HepG2 (cell line): ENCODE data around the gene RHBDD2. TPM values are rescaled to one million over a fixed set of nuclear protein-coding genes. Genes with fewer than 3 reads are reported as not detected.
A peak's percentile ranks its signal among the peaks of the same experiment; 100 is the strongest.

Source experiments
- ATAC-seq: fragments of 200-7000 bp; cut with Tn5 transposase; 3 replicates; pipeline ENCODE4 v1.9.1; 2020; ENCODE audit warnings: mild to moderate bottlenecking, moderate library complexity
- BruUV-seq: library from RNA; stranded (reverse); fragments of 400-500 nt; replicated peaks from 2 replicates; lab custom pipeline; 2021; lab: Mats Ljungman, UMichigan
- CTCF ChIA-PET: fragments of 300-600 bp; formaldehyde crosslinking; extraction: SDS; loops from one replicate; lab custom pipeline; 2021; ENCODE audit warnings: low total read pairs, inconsistent platforms, low intra/inter-chr PET ratio; lab: Yijun Ruan, JAX
- POLR2A ChIA-PET: fragments of 350-600 bp; sonication (Branson Sonifier 250); formaldehyde crosslinking; loops from one replicate; lab custom pipeline; 2020; ENCODE audit warnings: antibody characterized with exemption, inconsistent platforms; lab: Yijun Ruan, JAX
- DNase-seq: peaks from one replicate; pipeline ENCODE4 v3.0.0-alpha.2; 2015; ENCODE audit warnings: low spot score
- FAIRE-seq: peaks from 3 replicates; lab custom pipeline; 2011; peaks lifted over from hg19 to GRCh38; lab: Jason Lieb, UNC
- H2AFZ ChIP-seq: one replicate; pipeline ENCODE4 v1.6.1; 2011; ENCODE audit warnings: low read length, inconsistent platforms
- H3K27ac ChIP-seq: fragments of 300-600 bp; 3 replicates; pipeline ENCODE4 v1.8.0; 2011; ENCODE audit warnings: mixed run types, mild to moderate bottlenecking, mixed read lengths, low read length, inconsistent platforms; ENCODE audit not compliant: insufficient read depth; ENCODE audit errors: extremely low read length
- H3K27me3 ChIP-seq, 2 experiments: fragments of 200-600 bp in 1 of 2; 2 replicates in 1 of 2; 3 replicates in 1 of 2; pipeline versions ENCODE4 v1.6.0 to v1.8.0; 2011; ENCODE audit warnings: low read length in 2 of 2, mild to moderate bottlenecking in 2 of 2, moderate library complexity in 2 of 2, inconsistent platforms in 1 of 2; ENCODE audit not compliant: insufficient read depth in 2 of 2, control insufficient read depth in 1 of 2
- H3K36me3 ChIP-seq, 2 experiments: fragments of 200-600 bp in 1 of 2; replicated peaks in 1 of 2; 2 replicates in 1 of 2; 3 replicates in 1 of 2; pipeline versions ENCODE4 v1.5.1 to v1.8.0; 2011; ENCODE audit warnings: low read length in 2 of 2, inconsistent platforms in 1 of 2; ENCODE audit not compliant: insufficient read depth in 2 of 2, control insufficient read depth in 1 of 2
- H3K4me1 ChIP-seq: 2 replicates; pipeline ENCODE4 v1.5.1; 2012; ENCODE audit warnings: low read length, inconsistent platforms; ENCODE audit not compliant: insufficient read depth
- H3K4me2 ChIP-seq: 2 replicates; pipeline ENCODE4 v1.6.0; 2011; ENCODE audit warnings: low read depth, low read length, inconsistent platforms
- H3K4me3 ChIP-seq, 3 experiments: fragments of 200-600 bp in 1 of 3; sonication (generic), shearing (Covaris generic) in 1 of 3; replicated peaks in 1 of 3; 2 replicates each; pipeline ENCODE4 v1.5.1; 2011 to 2016; ENCODE audit warnings: low read length in 3 of 3, inconsistent platforms in 2 of 3, low read depth in 2 of 3, mild to moderate bottlenecking in 2 of 3, control low read depth in 1 of 3, mixed read lengths in 1 of 3; ENCODE audit not compliant: insufficient read depth in 1 of 3
- H3K79me2 ChIP-seq: one replicate; pipeline ENCODE4 v1.6.1; 2011; ENCODE audit warnings: low read length, inconsistent platforms; ENCODE audit not compliant: insufficient read depth
- H3K9ac ChIP-seq: 2 replicates; pipeline ENCODE4 v1.6.0; 2011; ENCODE audit warnings: mild to moderate bottlenecking, low read depth, low read length, inconsistent platforms; ENCODE audit not compliant: insufficient read depth
- H3K9me3 ChIP-seq: 2 replicates; pipeline ENCODE4 v1.5.1; 2012; ENCODE audit warnings: mild to moderate bottlenecking, low read length
- H4K20me1 ChIP-seq: 2 replicates; pipeline ENCODE4 v1.6.0; 2011; ENCODE audit warnings: inconsistent platforms, mild to moderate bottlenecking, low read length, moderate library complexity; ENCODE audit not compliant: insufficient read depth
- AGO2 ChIP-seq: fragments of 200-400 bp; formaldehyde crosslinking; optimal IDR thresholded peaks from 2 replicates; pipeline ENCODE3; 2017; ENCODE audit warnings: mild to moderate bottlenecking, low read depth, low read length, moderate library complexity
- ATF3 ChIP-seq: sonication (generic); formaldehyde crosslinking; IDR thresholded peaks from 2 replicates; pipeline ENCODE4 v1.4.0; 2020; ENCODE audit warnings: missing genetic modification reagents
- GTF3A ChIP-seq: sonication (generic); formaldehyde crosslinking; conservative IDR thresholded peaks from 2 replicates; pipeline ENCODE4 v1.4.0; 2020; ENCODE audit warnings: mild to moderate bottlenecking, missing genetic modification reagents
- KLF6 ChIP-seq: IDR thresholded peaks from 2 replicates; pipeline ENCODE4 v1.8.0; 2016; ENCODE audit warnings: missing biosample characterization, missing genetic modification reagents
- KMT2A ChIP-seq: sonication (generic); formaldehyde crosslinking; IDR thresholded peaks from 2 replicates; pipeline ENCODE4 v1.4.0; 2020; ENCODE audit warnings: missing genetic modification reagents
- MYC ChIP-seq: sonication (generic); formaldehyde crosslinking; IDR thresholded peaks from 2 replicates; pipeline ENCODE4 v1.9.0; 2021; ENCODE audit warnings: missing genetic modification reagents, borderline replicate concordance
- POLR2AphosphoS5 ChIP-seq: IDR thresholded peaks from 2 replicates; pipeline ENCODE4 v1.6.1; 2012; ENCODE audit warnings: low read depth, low read length
- SIX4 ChIP-seq: sonication (generic); formaldehyde crosslinking; IDR thresholded peaks from 2 replicates; pipeline ENCODE4 v1.4.0; 2020; ENCODE audit warnings: missing genetic modification reagents
- SNAI1 ChIP-seq: sonication (generic); formaldehyde crosslinking; IDR thresholded peaks from 2 replicates; pipeline ENCODE4 v1.5.0; 2020; ENCODE audit warnings: mild to moderate bottlenecking, missing genetic modification reagents, borderline replicate concordance
- SPEN ChIP-seq: sonication (generic); formaldehyde crosslinking; IDR thresholded peaks from 2 replicates; pipeline ENCODE4 v1.5.1; 2020; ENCODE audit warnings: low read depth, mild to moderate bottlenecking, missing genetic modification reagents
- SSRP1 ChIP-seq: IDR thresholded peaks from 2 replicates; pipeline ENCODE4 v1.6.1; 2016; ENCODE audit warnings: control low read depth
- STAT5B ChIP-seq: sonication (generic); formaldehyde crosslinking; IDR thresholded peaks from 2 replicates; pipeline ENCODE4 v1.4.0; 2020; ENCODE audit warnings: missing genetic modification reagents
- TGIF2 ChIP-seq: IDR thresholded peaks from 2 replicates; pipeline ENCODE4 v1.6.1; 2016; ENCODE audit warnings: control low read depth, missing compliant biosample characterization
- YEATS4 ChIP-seq: sonication (generic); formaldehyde crosslinking; IDR thresholded peaks from 2 replicates; pipeline ENCODE4 v1.4.0; 2020; ENCODE audit warnings: missing genetic modification reagents, borderline replicate concordance
- ZFYVE20 ChIP-seq: sonication (generic); formaldehyde crosslinking; IDR thresholded peaks from 2 replicates; pipeline ENCODE4 v1.8.0; 2023; ENCODE audit warnings: low read depth, mild to moderate bottlenecking, moderate library complexity, missing genetic modification reagents, borderline replicate concordance
- ZNF136 ChIP-seq: sonication (generic); formaldehyde crosslinking; IDR thresholded peaks from 2 replicates; pipeline ENCODE4 v1.8.1; 2022; ENCODE audit warnings: low read depth, mild to moderate bottlenecking, moderate library complexity, missing genetic modification reagents
- ZNF670 ChIP-seq: sonication (generic); formaldehyde crosslinking; IDR thresholded peaks from 2 replicates; pipeline ENCODE4 v1.8.0; 2022; ENCODE audit warnings: mild to moderate bottlenecking, missing genetic modification reagents, borderline replicate concordance
- ZNF704 ChIP-seq: sonication (generic); formaldehyde crosslinking; IDR thresholded peaks from 2 replicates; pipeline ENCODE4 v1.8.1; 2023; ENCODE audit warnings: mild to moderate bottlenecking, inconsistent platforms, moderate library complexity, missing genetic modification reagents, borderline replicate concordance
- WGBS: methylation state at CpG from one replicate; pipeline ENCODE4 v1.1.6; 2017; ENCODE audit warnings: low lambda C conversion rate; 5-methylcytosine and 5-hydroxymethylcytosine counted together
- in situ Hi-C: cut with HindIII; loops from 2 replicates; pipeline ENCODE4 v1.10.0; 2017; ENCODE audit warnings: low pct_unique_long_range_greater_than_20kb; ENCODE audit not compliant: extremely low pct_ligation_motif_present
- intact Hi-C: fragments of 100-400 bp; cut with micrococcal nuclease; formaldehyde crosslinking; loops from one replicate; pipeline ENCODE4 v1.10.0; 2022; ENCODE audit not compliant: unreplicated experiment
- polyA plus RNA-seq, 8 experiments: library from polyadenylated mRNA; depleted of rRNA in 3 of 8; stranded (reverse) in 7 of 8; unstranded in 1 of 8; fragments of >200 nt; fragmentation: Illumina TruSeq in 4 of 8; extraction: Trizol in 4 of 8; gene quantifications; 2 replicates each; pipeline versions ENCODE4 v1.2.1 to v1.2.3, GENCODE V29; 2011 to 2016; ENCODE audit warnings: low read depth in 4 of 8, missing spikeins in 1 of 8, mixed read lengths in 1 of 8; ENCODE audit not compliant: insufficient read depth in 1 of 8
- total RNA-seq, 5 experiments: library from RNA; depleted of rRNA; stranded (reverse); fragments of >200 nt; fragmentation: Illumina TruSeq; extraction: Trizol; gene quantifications; 2 replicates each; pipeline ENCODE4 v1.2.3, GENCODE V29; 2016; ENCODE audit warnings: low read depth in 1 of 5
- TF ChIP-seq, protein P1 (sequence below): sonication (generic); formaldehyde crosslinking; IDR thresholded peaks from 2 replicates; pipeline ENCODE4 v1.5.0; 2020; ENCODE audit warnings: missing genetic modification reagents

RHBDD2 gene
- total and polyA plus RNA-seq, 2 of the 13 experiments (the other 11 are each of a cell fraction or from before 2014, with no cell fraction given) = 23.1 to 26.4 TPM

DNA sequence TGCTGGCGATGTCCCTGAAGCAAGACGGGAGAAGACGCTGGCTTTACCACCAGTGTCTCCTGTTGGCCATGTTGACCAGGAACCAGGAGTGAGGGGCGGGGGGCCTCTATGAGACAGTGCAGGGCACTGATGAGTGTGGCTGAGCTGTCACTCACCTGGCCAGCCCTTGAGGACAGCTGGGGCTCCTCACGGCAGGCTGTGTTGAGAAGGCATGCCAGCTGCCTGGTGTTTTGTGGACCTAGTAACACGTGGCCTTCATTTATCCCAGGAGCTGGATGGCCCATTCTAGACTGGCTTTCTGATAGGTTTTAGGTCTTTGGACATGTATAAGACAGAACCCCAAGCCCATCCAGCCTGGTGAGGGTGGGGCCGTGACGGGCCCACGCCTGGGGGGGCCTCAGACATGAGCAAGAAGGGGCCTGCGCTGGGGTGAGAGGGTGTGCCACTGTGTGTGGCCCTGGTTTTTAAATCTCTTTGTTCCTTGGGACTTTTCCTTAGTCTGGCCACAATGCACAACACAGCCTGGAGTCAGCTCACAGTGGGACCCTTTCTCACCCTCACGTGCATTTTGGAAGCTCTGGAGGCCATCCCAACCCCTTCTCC lies 10.5 kb downstream of the RHBDD2 start:
- CTCF ChIA-PET = no interaction called here
- H2AFZ ChIP-seq = no peak overlapping the region
- H3K27ac ChIP-seq = no peak overlapping the region
- H3K4me3 ChIP-seq = no peak overlapping the region
- no peak for TF ChIP-seq SIX4
- TF ChIP-seq ATF3 (CRISPR knock-in tag) = no peak
- TF ChIP-seq MYC = no peak
- no peak for TF ChIP-seq SPEN
- TF ChIP-seq SSRP1 (CRISPR knock-in tag) = 0 out of 2 replicates have a peak, but pooled peaks have one; percentile 42
- TF ChIP-seq AGO2 = peak; percentile 46
- no peak for TF ChIP-seq POLR2AphosphoS5
- TF ChIP-seq TGIF2 (CRISPR knock-in tag) = no peak
- TF ChIP-seq ZNF136 = no peak
- TF ChIP-seq, all 625 proteins: peak for 2
- ATAC-seq (no peak), DNase-seq (no peak), FAIRE-seq (no peak)
- in situ Hi-C loops (no loop called here), intact Hi-C loops (no loop called here)
- H3K36me3 ChIP-seq = peaks cover 3 to 20% of the 10 kb centered on the region in 2 experiments; a peak in 3 of 5 replicates
- BruUV-seq = no TSS peak
- POLR2A ChIA-PET = interaction anchor here (1.0 kb wide), 1 partner anchor 17 kb away, joined by 4 read pairs; no protein-coding TSS in a partner anchor
- H3K9me3 ChIP-seq = no peaks in the 10 kb centered on the region
- 96% methylated on average over 8 of the region's 11 CpGs for WGBS
- no peak overlapping the region for H3K4me2 ChIP-seq
- H3K9ac ChIP-seq = no peak overlapping the region
- H4K20me1 ChIP-seq = no peaks in the 10 kb centered on the region
- H3K27me3 ChIP-seq = no peaks in the 10 kb centered on the region
- peaks cover 25% of the 10 kb centered on the region for H3K4me1 ChIP-seq
- H3K79me2 ChIP-seq = no peaks in the 10 kb centered on the region

DNA sequence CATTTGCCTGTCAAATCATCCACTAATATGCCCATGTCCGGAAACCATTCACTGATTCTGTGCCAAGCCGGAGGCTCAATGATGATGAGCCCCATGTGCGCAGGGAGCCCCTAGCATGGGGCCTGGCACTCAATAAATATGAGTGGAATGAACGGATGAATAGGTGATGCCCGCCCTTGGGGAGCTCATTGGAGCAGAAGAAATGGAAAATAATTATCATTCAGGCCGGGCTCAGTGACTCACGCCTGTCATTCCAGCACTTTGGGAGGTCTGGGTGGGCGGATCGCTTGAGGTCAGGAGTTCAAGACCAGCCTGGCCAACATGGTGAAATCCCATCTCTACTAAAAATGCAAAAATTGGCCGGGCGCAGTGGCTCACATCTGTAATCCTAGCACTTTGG lies 11.0 kb downstream of the RHBDD2 start:
- Histone ChIP-seq H3K4me3 (no peak overlapping the region), H3K9me3 (no peaks in the 10 kb centered on the region), H3K79me2 (no peaks in the 10 kb centered on the region), H4K20me1 (no peaks in the 10 kb centered on the region), H2AFZ (no peak overlapping the region), H3K27ac (no peak overlapping the region), H3K4me1 (peaks cover 25% of the 10 kb centered on the region), H3K27me3 (no peaks in the 10 kb centered on the region), H3K9ac (no peak overlapping the region), H3K4me2 (no peak overlapping the region), H3K36me3 (peaks cover 3 to 15% of the 10 kb centered on the region in 2 experiments; a peak in 3 of 5 replicates)
- BruUV-seq = no TSS peak
- in situ Hi-C loops (no loop called here), intact Hi-C loops (no loop called here)
- DNase-seq = no peak
- POLR2A ChIA-PET = interaction anchor here (1.0 kb wide), 1 partner anchor 16 kb away, joined by 4 read pairs; no protein-coding TSS in a partner anchor
- CTCF ChIA-PET = no interaction called here
- WGBS = 94% methylated on average over 11 of the region's 11 CpGs
- no peak for ATAC-seq
- no peak for FAIRE-seq
- TF ChIP-seq YEATS4 = no peak
- no peak for TF ChIP-seq KLF6 (CRISPR knock-in tag)
- no peak for TF ChIP-seq ZNF704 (CRISPR knock-in tag)
- no peak for TF ChIP-seq KMT2A
- TF ChIP-seq, protein P1, sequence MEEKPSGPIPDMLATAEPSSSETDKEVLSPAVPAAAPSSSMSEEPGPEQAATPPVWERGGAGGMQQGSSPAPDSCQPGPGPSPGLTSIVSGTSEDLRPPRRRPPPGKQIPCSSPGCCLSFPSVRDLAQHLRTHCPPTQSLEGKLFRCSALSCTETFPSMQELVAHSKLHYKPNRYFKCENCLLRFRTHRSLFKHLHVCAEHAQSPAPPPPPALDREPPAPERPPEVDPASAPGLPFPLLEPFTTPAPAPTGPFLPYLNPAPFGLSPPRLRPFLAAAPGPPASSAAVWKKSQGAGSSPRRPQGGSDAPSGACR (CRISPR knock-in tag) = no peak
- TF ChIP-seq ZFYVE20 (CRISPR knock-in tag) = no peak
- TF ChIP-seq GTF3A (CRISPR knock-in tag) = no peak
- TF ChIP-seq SNAI1 (CRISPR knock-in tag) = no peak
- TF ChIP-seq STAT5B = no peak
- TF ChIP-seq ZNF670 (CRISPR knock-in tag) = no peak
